Panc1 (cell line): Measurements from ENCODE around the gene PKLR. TPM values are rescaled to one million over a fixed set of nuclear protein-coding genes. Genes with fewer than 3 reads are reported as not detected.

Experiments
- ATAC-seq: fragments of 200-7000 bp; cut with Tn5 transposase; 2 replicates; pipeline ENCODE4 v1.9.1; 2020; ENCODE audit warnings: mild to moderate bottlenecking, moderate library complexity
- Bru-seq: library from RNA; stranded (reverse); fragments of 400-500 nt; gene quantifications from one replicate; lab custom pipeline; 2021; lab: Mats Ljungman, UMichigan
- BruChase-seq, 2 experiments: library from RNA; stranded (reverse); fragments of 400-500 nt; gene quantifications; one replicate each; lab custom pipeline; 2021; lab: Mats Ljungman, UMichigan
- BruUV-seq: library from RNA; stranded (reverse); fragments of 400-500 nt; replicated peaks from 2 replicates; lab custom pipeline; 2021; lab: Mats Ljungman, UMichigan
- CTCF ChIA-PET: fragments of 300-600 bp; sonication (Branson Sonifier 250); formaldehyde crosslinking; loops from one replicate; lab custom pipeline; 2022; ENCODE audit warnings: antibody characterized with exemption; lab: Charles Lee
- POLR2A ChIA-PET: fragments of 300-600 bp; sonication (Branson Sonifier 250); formaldehyde crosslinking; loops from one replicate; lab custom pipeline; 2022; ENCODE audit warnings: antibody characterized with exemption; lab: Charles Lee
- DNase-seq: peaks from one replicate; pipeline ENCODE4 v3.0.0-alpha.2; 2010; ENCODE audit warnings: low read depth, low spot score
- H3K27ac ChIP-seq: 2 replicates; pipeline ENCODE4 v1.5.1; 2011; ENCODE audit warnings: mild to moderate bottlenecking, low read length, inconsistent platforms
- H3K27me3 ChIP-seq: fragments of 200-500 bp; sonication (Bioruptor generic); 2 replicates; pipeline ENCODE4 v1.6.0; 2014; ENCODE audit warnings: low read length, inconsistent platforms; ENCODE audit not compliant: control insufficient read depth, insufficient read depth
- H3K36me3 ChIP-seq: fragments of 200-500 bp; sonication (Bioruptor generic); 2 replicates; pipeline ENCODE4 v1.5.1; 2014; ENCODE audit warnings: inconsistent platforms, mild to moderate bottlenecking, low read length, moderate library complexity; ENCODE audit not compliant: control insufficient read depth, insufficient read depth
- H3K4me1 ChIP-seq: 2 replicates; pipeline ENCODE4 v1.5.1; 2011; ENCODE audit warnings: inconsistent platforms, mild to moderate bottlenecking, low read length, moderate library complexity; ENCODE audit not compliant: control insufficient read depth, insufficient read depth
- H3K4me3 ChIP-seq, 2 experiments: 2 replicates each; pipeline ENCODE4 v1.5.1; 2011 to 2012; ENCODE audit warnings: low read depth in 2 of 2, low read length in 2 of 2, mild to moderate bottlenecking in 2 of 2, inconsistent platforms in 1 of 2, moderate library complexity in 1 of 2
- H3K9me3 ChIP-seq: fragments of 200-500 bp; sonication (Bioruptor generic); 2 replicates; pipeline ENCODE4 v1.5.1; 2014; ENCODE audit warnings: low read depth, mild to moderate bottlenecking, inconsistent platforms, low read length, moderate library complexity; ENCODE audit not compliant: control insufficient read depth, insufficient read depth
- POLR2AphosphoS5 ChIP-seq: IDR thresholded peaks from 2 replicates; pipeline ENCODE4 v1.6.1; 2012; ENCODE audit warnings: mild to moderate bottlenecking, low read depth, low read length, moderate library complexity
- SIN3A ChIP-seq: IDR thresholded peaks from 2 replicates; pipeline ENCODE4 v1.6.1; 2012; ENCODE audit warnings: low read depth, mild to moderate bottlenecking, low read length, moderate library complexity, borderline replicate concordance; ENCODE audit not compliant: insufficient read depth
- TCF7L2 ChIP-seq: IDR thresholded peaks from 2 replicates; pipeline ENCODE4 v1.6.1; 2011; ENCODE audit warnings: mild to moderate bottlenecking, low read depth, low read length, inconsistent platforms
- in situ Hi-C: cut with HindIII; loops from 2 replicates; pipeline ENCODE4 v1.10.0; 2016; ENCODE audit warnings: low sequenced_read_pairs, low pct_unique_long_range_greater_than_20kb
- intact Hi-C: fragments of 100-400 bp; cut with micrococcal nuclease; formaldehyde crosslinking; loops from one replicate; pipeline ENCODE4 v1.10.0; 2022; ENCODE audit not compliant: unreplicated experiment
- long read RNA-seq: library from polyadenylated mRNA; unstranded; transcript quantifications from one replicate; pipeline ENCODE4 v2.0.0, GENCODE V29; 2021; ENCODE audit not compliant: unreplicated experiment
- polyA plus RNA-seq: library from polyadenylated mRNA; unstranded; fragments of >200 nt; gene quantifications from one replicate; pipeline ENCODE4 v1.2.1, GENCODE V29; 2012; ENCODE audit warnings: missing spikeins; ENCODE audit not compliant: insufficient read length
- total RNA-seq: library from RNA; stranded (reverse); gene quantifications from one replicate; pipeline ENCODE4 v1.2.1, GENCODE V29; 2021; ENCODE audit not compliant: unreplicated experiment
- TF ChIP-seq, protein P1 (sequence below), 2 experiments: IDR thresholded peaks; 2 replicates each; pipeline ENCODE4 v1.6.1; 2011 to 2012; ENCODE audit warnings: low read depth in 2 of 2, control low read depth in 1 of 2, low read length in 1 of 2, mild to moderate bottlenecking in 1 of 2, moderate library complexity in 1 of 2; ENCODE audit not compliant: insufficient read depth in 1 of 2
- TF ChIP-seq, protein P2 (sequence below): fragments of 450-650 bp; IDR thresholded peaks from 2 replicates; pipeline ENCODE4 v1.5.1; 2017; ENCODE audit warnings: mild to moderate bottlenecking

The PKLR gene
- total RNA-seq (0.13 TPM), Bru-seq, nascent RNA (not detected), BruChase-seq, experiment 1, labeled RNA remaining after a 2-hour chase (percentile 20 among the genes with signal in this experiment), BruChase-seq, experiment 2, labeled RNA remaining after a 6-hour chase (percentile 16 among the genes with signal in this experiment)
- polyA plus RNA-seq = not detected
- long read RNA-seq = 0 reads

DNA sequence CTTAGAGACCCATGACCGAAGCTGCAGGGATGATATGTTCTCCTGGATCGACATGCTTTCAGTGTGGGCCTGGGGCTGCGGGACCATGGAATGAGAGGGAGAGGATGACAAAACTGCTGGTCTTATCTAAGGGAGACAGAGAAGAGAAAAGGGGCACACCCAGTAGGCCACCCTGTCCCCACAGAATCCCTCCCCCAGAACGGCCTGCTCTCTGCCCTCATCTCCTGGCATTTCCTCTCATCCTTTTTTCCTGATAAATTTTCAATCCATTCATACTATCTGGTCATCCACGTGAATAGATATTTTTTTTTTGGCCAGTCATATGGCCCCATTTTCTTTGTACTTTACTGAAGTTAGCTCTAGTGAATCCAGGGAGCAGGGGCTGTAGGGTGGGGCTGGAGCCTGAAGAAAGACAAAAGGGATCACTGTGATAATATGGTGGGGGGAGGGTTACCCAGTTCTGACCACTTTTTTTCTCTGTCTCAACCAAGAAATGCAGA lies at the start of gene PKLR:
Gene PKLR (minus strand): TSS at position 97 of the 500 bp plus-strand sequence. CDS start 43 bp downstream, at position 54.
- in situ Hi-C loops = no loop called here
- DNase-seq = no peak

DNA sequence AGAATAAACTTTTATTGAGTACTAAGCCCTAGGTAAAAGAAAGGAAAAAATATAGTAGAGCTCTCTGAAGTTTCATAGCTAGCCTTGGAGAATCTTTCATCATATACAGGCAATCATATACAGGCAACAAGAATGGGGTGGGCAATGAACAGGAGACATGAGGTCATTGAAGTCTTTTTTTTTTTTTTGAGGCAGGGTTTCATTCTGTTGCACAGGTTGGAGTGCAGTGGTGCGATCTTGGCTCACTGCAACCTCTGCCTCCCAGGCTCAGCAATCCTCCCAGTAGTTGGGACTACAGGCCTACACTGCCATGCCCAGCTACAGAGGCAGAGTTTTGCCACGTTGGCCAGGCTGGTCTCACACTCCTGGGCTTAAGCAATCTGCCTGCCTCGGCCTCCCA lies 41.6 kb upstream of the PKLR start:
- intact Hi-C loops (no loop called here), in situ Hi-C loops (no loop called here)
- no peaks in the 10 kb centered on the region for H3K27me3 ChIP-seq
- DNase-seq = no peak
- H3K36me3 ChIP-seq = peaks cover 56% of the 10 kb centered on the region
- TF ChIP-seq, protein P1, sequence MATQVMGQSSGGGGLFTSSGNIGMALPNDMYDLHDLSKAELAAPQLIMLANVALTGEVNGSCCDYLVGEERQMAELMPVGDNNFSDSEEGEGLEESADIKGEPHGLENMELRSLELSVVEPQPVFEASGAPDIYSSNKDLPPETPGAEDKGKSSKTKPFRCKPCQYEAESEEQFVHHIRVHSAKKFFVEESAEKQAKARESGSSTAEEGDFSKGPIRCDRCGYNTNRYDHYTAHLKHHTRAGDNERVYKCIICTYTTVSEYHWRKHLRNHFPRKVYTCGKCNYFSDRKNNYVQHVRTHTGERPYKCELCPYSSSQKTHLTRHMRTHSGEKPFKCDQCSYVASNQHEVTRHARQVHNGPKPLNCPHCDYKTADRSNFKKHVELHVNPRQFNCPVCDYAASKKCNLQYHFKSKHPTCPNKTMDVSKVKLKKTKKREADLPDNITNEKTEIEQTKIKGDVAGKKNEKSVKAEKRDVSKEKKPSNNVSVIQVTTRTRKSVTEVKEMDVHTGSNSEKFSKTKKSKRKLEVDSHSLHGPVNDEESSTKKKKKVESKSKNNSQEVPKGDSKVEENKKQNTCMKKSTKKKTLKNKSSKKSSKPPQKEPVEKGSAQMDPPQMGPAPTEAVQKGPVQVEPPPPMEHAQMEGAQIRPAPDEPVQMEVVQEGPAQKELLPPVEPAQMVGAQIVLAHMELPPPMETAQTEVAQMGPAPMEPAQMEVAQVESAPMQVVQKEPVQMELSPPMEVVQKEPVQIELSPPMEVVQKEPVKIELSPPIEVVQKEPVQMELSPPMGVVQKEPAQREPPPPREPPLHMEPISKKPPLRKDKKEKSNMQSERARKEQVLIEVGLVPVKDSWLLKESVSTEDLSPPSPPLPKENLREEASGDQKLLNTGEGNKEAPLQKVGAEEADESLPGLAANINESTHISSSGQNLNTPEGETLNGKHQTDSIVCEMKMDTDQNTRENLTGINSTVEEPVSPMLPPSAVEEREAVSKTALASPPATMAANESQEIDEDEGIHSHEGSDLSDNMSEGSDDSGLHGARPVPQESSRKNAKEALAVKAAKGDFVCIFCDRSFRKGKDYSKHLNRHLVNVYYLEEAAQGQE (IDR thresholded peaks at IDR 0.05; ENCODE audit: insufficient read depth in 1 of 2, low read depth in 2 of 2, low read length in 1 of 2) = no peak
- TF ChIP-seq SIN3A (no peak), POLR2AphosphoS5 (no peak), TCF7L2 (no peak)
- TF ChIP-seq, protein P2, sequence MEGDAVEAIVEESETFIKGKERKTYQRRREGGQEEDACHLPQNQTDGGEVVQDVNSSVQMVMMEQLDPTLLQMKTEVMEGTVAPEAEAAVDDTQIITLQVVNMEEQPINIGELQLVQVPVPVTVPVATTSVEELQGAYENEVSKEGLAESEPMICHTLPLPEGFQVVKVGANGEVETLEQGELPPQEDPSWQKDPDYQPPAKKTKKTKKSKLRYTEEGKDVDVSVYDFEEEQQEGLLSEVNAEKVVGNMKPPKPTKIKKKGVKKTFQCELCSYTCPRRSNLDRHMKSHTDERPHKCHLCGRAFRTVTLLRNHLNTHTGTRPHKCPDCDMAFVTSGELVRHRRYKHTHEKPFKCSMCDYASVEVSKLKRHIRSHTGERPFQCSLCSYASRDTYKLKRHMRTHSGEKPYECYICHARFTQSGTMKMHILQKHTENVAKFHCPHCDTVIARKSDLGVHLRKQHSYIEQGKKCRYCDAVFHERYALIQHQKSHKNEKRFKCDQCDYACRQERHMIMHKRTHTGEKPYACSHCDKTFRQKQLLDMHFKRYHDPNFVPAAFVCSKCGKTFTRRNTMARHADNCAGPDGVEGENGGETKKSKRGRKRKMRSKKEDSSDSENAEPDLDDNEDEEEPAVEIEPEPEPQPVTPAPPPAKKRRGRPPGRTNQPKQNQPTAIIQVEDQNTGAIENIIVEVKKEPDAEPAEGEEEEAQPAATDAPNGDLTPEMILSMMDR = no peak
- no peak overlapping the region for H3K27ac ChIP-seq
- no peaks in the 10 kb centered on the region for H3K9me3 ChIP-seq
- ATAC-seq = no peak
- H3K4me3 ChIP-seq = no peak overlapping the region
- BruUV-seq = no TSS peak
- ChIA-PET CTCF (no interaction called here), POLR2A (no interaction called here)
- H3K4me1 ChIP-seq = no peaks in the 10 kb centered on the region

More for the DNA sequence above, at the start of gene PKLR:
- Histone ChIP-seq H3K27me3 (no peaks in the 10 kb centered on the region), H3K36me3 (no peaks in the 10 kb centered on the region), H3K4me3 (no peak within 1 kb of the TSS), H3K27ac (no peak within 1 kb of the TSS), H3K4me1 (no peaks in the 10 kb centered on the region), H3K9me3 (no peaks in the 10 kb centered on the region)
- CTCF ChIA-PET = no interaction called here
- POLR2A ChIA-PET = no interaction called here
- intact Hi-C loops = no loop called here
- TF ChIP-seq, protein P2 = no peak
- TF ChIP-seq SIN3A = no peak
- no peak for TF ChIP-seq POLR2AphosphoS5
- TF ChIP-seq, protein P1 (IDR thresholded peaks at IDR 0.05; ENCODE audit: insufficient read depth in 1 of 2, low read depth in 2 of 2, low read length in 1 of 2) = no peak
- no peak for TF ChIP-seq TCF7L2
- BruUV-seq = no TSS peak
- ATAC-seq = no peak
